HCT116 (cell line): ENCODE results near the gene HOXC11. TPM values are rescaled to one million over a fixed set of nuclear protein-coding genes. Genes with fewer than 3 reads are reported as not detected.

Experiments
- ATAC-seq: fragments of 200-7000 bp; cut with Tn5 transposase; 2 replicates; pipeline ENCODE4 v1.9.1; 2020; ENCODE audit warnings: mild to moderate bottlenecking, moderate library complexity
- BruUV-seq: library from RNA; stranded (reverse); fragments of 400-500 nt; replicated peaks from 2 replicates; lab custom pipeline; 2021; lab: Mats Ljungman, UMichigan
- CTCF ChIA-PET: fragments of 300-600 bp; sonication (Branson Sonifier 250); formaldehyde crosslinking; loops from one replicate; lab custom pipeline; 2021; ENCODE audit warnings: antibody characterized with exemption; lab: Charles Lee
- POLR2A ChIA-PET: fragments of 300-600, 350-600 bp; sonication (Branson Sonifier 250); formaldehyde crosslinking; loops from one replicate; lab custom pipeline; 2021; ENCODE audit warnings: antibody characterized with exemption; lab: Charles Lee
- RAD21 ChIA-PET, 2 experiments: fragments of 300-600 bp; sonication (Branson Sonifier 250); formaldehyde crosslinking; loops; one replicate each; lab custom pipeline; 2023; ENCODE audit warnings: low total read pairs in 2 of 2; ENCODE audit not compliant: uncharacterized antibody in 2 of 2, unreplicated experiment in 2 of 2, low non-redundant PET in 1 of 2; lab: Charles Lee
- DNase-seq: peaks from one replicate; pipeline ENCODE4 v3.0.0-alpha.2; 2010; ENCODE audit warnings: low read depth, low spot score
- H2AFZ ChIP-seq: fragments of 200-600 bp; shearing (Covaris generic), sonication (generic); 2 replicates; pipeline ENCODE4 v1.6.1; 2017; ENCODE audit warnings: low read depth, mixed run types, mixed read lengths, antibody characterized with exemption, low read length; ENCODE audit not compliant: poor library complexity, severe bottlenecking
- H3K27ac ChIP-seq: 2 replicates; pipeline ENCODE4 v1.5.1; 2012; ENCODE audit warnings: low read depth, low read length
- H3K27me3 ChIP-seq: fragments of 200-600 bp; sonication (generic); 2 replicates; pipeline ENCODE4 v1.6.1; 2016; ENCODE audit warnings: mixed run types, low read length, mixed read lengths; ENCODE audit not compliant: insufficient read depth
- H3K36me3 ChIP-seq, 2 experiments: fragments of 200-500 bp in 1 of 2; fragments of 200-600 bp in 1 of 2; sonication (Bioruptor generic) in 1 of 2; sonication (generic) in 1 of 2; 2 replicates each; pipeline versions ENCODE4 v1.5.1 to v1.6.1; 2014 to 2016; ENCODE audit warnings: low read length in 2 of 2, inconsistent platforms in 1 of 2, mixed read lengths in 1 of 2, mixed run types in 1 of 2; ENCODE audit not compliant: insufficient read depth in 2 of 2, control insufficient read depth in 1 of 2
- H3K4me1 ChIP-seq, 2 experiments: fragments of 200-600 bp in 1 of 2; sonication (generic) in 1 of 2; 2 replicates each; pipeline versions ENCODE4 v1.5.1 to v1.6.1; 2012 to 2017; ENCODE audit warnings: low read length in 2 of 2, inconsistent platforms in 1 of 2, mild to moderate bottlenecking in 1 of 2, mixed read lengths in 1 of 2, mixed run types in 1 of 2, moderate library complexity in 1 of 2; ENCODE audit not compliant: insufficient read depth in 2 of 2, control insufficient read depth in 1 of 2
- H3K4me2 ChIP-seq: fragments of 200-600 bp; sonication (generic); 2 replicates; pipeline ENCODE4 v1.6.1; 2017; ENCODE audit warnings: mixed run types, low read length, mixed read lengths
- H3K4me3 ChIP-seq, 2 experiments: fragments of 200-600 bp in 1 of 2; sonication (generic) in 1 of 2; replicated peaks in 1 of 2; 2 replicates each; pipeline ENCODE4 v1.5.1; 2011 to 2016; ENCODE audit warnings: low read length in 2 of 2, control low read depth in 1 of 2, low read depth in 1 of 2, mild to moderate bottlenecking in 1 of 2, mixed read lengths in 1 of 2, mixed run types in 1 of 2
- H3K79me2 ChIP-seq: fragments of 200-600 bp; sonication (generic); 2 replicates; pipeline ENCODE4 v1.6.1; 2017; ENCODE audit warnings: mild to moderate bottlenecking, mixed run types, low read length, moderate library complexity, mixed read lengths; ENCODE audit not compliant: insufficient read depth
- H3K9ac ChIP-seq: fragments of 200-600 bp; sonication (generic); 2 replicates; pipeline ENCODE4 v1.6.1; 2016; ENCODE audit warnings: low read length, mixed read lengths
- H3K9me2 ChIP-seq: fragments of 200-600 bp; sonication (generic), shearing (Covaris generic); 2 replicates; pipeline ENCODE4 v1.6.1; 2017; ENCODE audit warnings: mixed run types, mild to moderate bottlenecking, moderate library complexity; ENCODE audit not compliant: insufficient read depth
- H3K9me3 ChIP-seq, 2 experiments: fragments of 200-500 bp in 1 of 2; fragments of 200-600 bp in 1 of 2; sonication (Bioruptor generic) in 1 of 2; sonication (generic) in 1 of 2; 2 replicates each; pipeline ENCODE4 v1.6.1; 2014 to 2017; ENCODE audit warnings: low read length in 2 of 2, mixed read lengths in 2 of 2, inconsistent platforms in 1 of 2, low read depth in 1 of 2, mild to moderate bottlenecking in 1 of 2, mixed run types in 1 of 2, moderate library complexity in 1 of 2; ENCODE audit not compliant: control insufficient read depth in 1 of 2, insufficient read depth in 1 of 2
- H4K20me1 ChIP-seq: fragments of 200-600 bp; sonication (generic), shearing (Covaris generic); 2 replicates; pipeline ENCODE4 v1.6.1; 2017; ENCODE audit warnings: mixed run types, mild to moderate bottlenecking, moderate library complexity; ENCODE audit not compliant: insufficient read depth
- ATF3 ChIP-seq: IDR thresholded peaks from 2 replicates; pipeline ENCODE4 v1.6.1; 2012
- CBX3 ChIP-seq: IDR thresholded peaks from 2 replicates; pipeline ENCODE4 v1.6.1; 2012; ENCODE audit warnings: low read depth
- CEBPB ChIP-seq: IDR thresholded peaks from 2 replicates; pipeline ENCODE4 v1.6.1; 2012; ENCODE audit warnings: low read depth
- CTCF ChIP-seq, 3 experiments: fragments of 200-600 bp in 1 of 3; sonication (generic) in 1 of 3; IDR thresholded peaks in 2 of 3; conservative IDR thresholded peaks in 1 of 3; 2 replicates each; pipeline ENCODE4 v1.5.1; 2012 to 2017; ENCODE audit warnings: low read depth in 2 of 3, low read length in 2 of 3, antibody characterized with exemption in 1 of 3, borderline replicate concordance in 1 of 3, control low read depth in 1 of 3, mild to moderate bottlenecking in 1 of 3, mixed read lengths in 1 of 3, mixed run types in 1 of 3, moderate library complexity in 1 of 3; ENCODE audit not compliant: insufficient read depth in 1 of 3
- EGR1 ChIP-seq: IDR thresholded peaks from 2 replicates; pipeline ENCODE4 v1.6.1; 2012; ENCODE audit warnings: low read depth
- EZH2 ChIP-seq: fragments of 200-600 bp; sonication (generic); IDR thresholded peaks from 2 replicates; pipeline ENCODE4 v1.6.1; 2017; ENCODE audit warnings: antibody characterized with exemption, mixed run types
- EZH2phosphoT487 ChIP-seq: fragments of 200-600 bp; IDR thresholded peaks from 2 replicates; pipeline ENCODE4 v1.6.1; 2018; ENCODE audit warnings: antibody characterized with exemption, borderline replicate concordance
- FOSL1 ChIP-seq: IDR thresholded peaks from 2 replicates; pipeline ENCODE4 v1.6.1; 2012; ENCODE audit warnings: low read depth
- MAX ChIP-seq: IDR thresholded peaks from 2 replicates; pipeline ENCODE4 v1.6.1; 2012
- POLR2A ChIP-seq: IDR thresholded peaks from 2 replicates; pipeline ENCODE4 v1.7.0; 2011; ENCODE audit warnings: borderline replicate concordance; ENCODE audit not compliant: insufficient read depth, insufficient read length; ENCODE audit errors: extremely low read depth
- POLR2AphosphoS5 ChIP-seq: IDR thresholded peaks from 2 replicates; pipeline ENCODE4 v1.6.1; 2011; ENCODE audit warnings: mild to moderate bottlenecking, low read depth, low read length, moderate library complexity
- RAD21 ChIP-seq: IDR thresholded peaks from 2 replicates; pipeline ENCODE4 v1.6.1; 2012; ENCODE audit warnings: low read depth, mild to moderate bottlenecking
- REST ChIP-seq: IDR thresholded peaks from 2 replicates; pipeline ENCODE4 v1.6.1; 2012; ENCODE audit warnings: low read depth
- SP1 ChIP-seq: IDR thresholded peaks from 2 replicates; pipeline ENCODE4 v1.6.1; 2012; ENCODE audit warnings: low read depth
- SRF ChIP-seq: IDR thresholded peaks from 2 replicates; pipeline ENCODE4 v1.6.1; 2012; ENCODE audit warnings: low read depth
- TCF7L2 ChIP-seq: IDR thresholded peaks from 2 replicates; pipeline ENCODE4 v1.7.0; 2011; ENCODE audit warnings: borderline replicate concordance, inconsistent platforms; ENCODE audit not compliant: insufficient read depth, insufficient read length; ENCODE audit errors: extremely low read depth
- YY1 ChIP-seq: IDR thresholded peaks from 2 replicates; pipeline ENCODE4 v1.6.1; 2011; ENCODE audit warnings: low read length, low read depth, moderate library complexity, mild to moderate bottlenecking; ENCODE audit not compliant: insufficient replicate concordance; ENCODE audit errors: extremely low read depth
- ZBTB33 ChIP-seq: IDR thresholded peaks from 2 replicates; pipeline ENCODE4 v1.6.1; 2011; ENCODE audit warnings: mild to moderate bottlenecking, low read length, moderate library complexity; ENCODE audit not compliant: insufficient replicate concordance; ENCODE audit errors: extremely low read depth
- ZFX ChIP-seq: fragments of 450-650 bp; IDR thresholded peaks from 2 replicates; pipeline ENCODE4 v1.6.1; 2017
- ZNF274 ChIP-seq: fragments of 200-500 bp; sonication (Bioruptor generic); IDR thresholded peaks from 2 replicates; pipeline ENCODE4 v1.6.1; 2014; ENCODE audit warnings: mild to moderate bottlenecking, low read depth, low read length, inconsistent platforms
- intact Hi-C: fragments of 100-400 bp; cut with micrococcal nuclease; formaldehyde crosslinking; loops from 2 replicates; pipeline ENCODE4 v1.10.0; 2022
- total RNA-seq: library from RNA; stranded (reverse); gene quantifications from one replicate; pipeline ENCODE4 v1.2.1, GENCODE V29; 2021; ENCODE audit not compliant: unreplicated experiment

HOXC11 gene
- total RNA-seq, 1 experiment from 2014 or later, result 0.22 TPM

GRCh38 chr12:53928054-53928835 is 44.7 kb upstream of the HOXC11 start:
- Histone ChIP-seq H4K20me1 (no peaks in the 10 kb centered on the region), H3K36me3 (no peaks in the 10 kb centered on the region), H3K9me3 (no peaks in the 10 kb centered on the region), H3K4me2 (no peak overlapping the region), H3K4me1 (no peaks in the 10 kb centered on the region), H3K27me3 (peaks cover 43% of the 10 kb centered on the region), H3K79me2 (no peaks in the 10 kb centered on the region), H3K9ac (no peak overlapping the region), H3K27ac (no peak overlapping the region), H3K4me3 (no peak overlapping the region), H3K9me2 (no peaks in the 10 kb centered on the region), H2AFZ (no peak overlapping the region)
- TF ChIP-seq SP1, result no peak
- no peak for TF ChIP-seq CEBPB
- TF ChIP-seq ATF3, result no peak
- TF ChIP-seq FOSL1, result no peak
- TF ChIP-seq CBX3, result no peak
- TF ChIP-seq TCF7L2, result no peak
- no peak for TF ChIP-seq SRF
- no peak for TF ChIP-seq EZH2phosphoT487
- no peak for TF ChIP-seq ZFX
- no peak for TF ChIP-seq MAX
- no peak for TF ChIP-seq ZBTB33
- TF ChIP-seq POLR2A, result no peak
- no peak for TF ChIP-seq CTCF (IDR thresholded peaks at IDR 0.05 in 2 of 3, conservative IDR thresholded peaks at IDR 0.05 in 1 of 3; ENCODE audit: borderline replicate concordance in 1 of 3, insufficient read depth in 1 of 3, low read depth in 2 of 3, low read length in 2 of 3)
- no peak for TF ChIP-seq EGR1
- no peak for TF ChIP-seq YY1
- TF ChIP-seq EZH2, result no peak
- TF ChIP-seq REST, result no peak
- TF ChIP-seq RAD21, result no peak
- no peak for TF ChIP-seq ZNF274
- no peak for TF ChIP-seq POLR2AphosphoS5
- ChIA-PET CTCF (no interaction called here), POLR2A (no interaction called here), RAD21 (no interaction called here)
- no TSS peak for BruUV-seq
- no peak for DNase-seq
- intact Hi-C loops, result no loop called here
- ATAC-seq, result no peak
